Esophagus squamous epithelium (tissue), 5 donors: ENCODE measurements around the gene TAL1. TPM values are rescaled to one million over a fixed set of nuclear protein-coding genes. Genes with fewer than 3 reads are reported as not detected.

Experiments
- DNase-seq: peaks from one replicate; lab custom pipeline; 2025; lab: John Stamatoyannopoulos, UW
- H3K27ac ChIP-seq, 4 donors: fragments of 200-600 bp; sonication (generic); one replicate each; pipeline ENCODE4 v1.5.1; 2016 to 2019; ENCODE audit warnings: mild to moderate bottlenecking in 1 of 4
- H3K27me3 ChIP-seq, 4 donors: fragments of 200-600 bp; sonication (generic); 1 replicate in 3 of 4; 2 replicates in 1 of 4; pipeline versions ENCODE4 v1.5.1 to v1.6.0; 2017 to 2021; ENCODE audit warnings: antibody characterized with exemption in 1 of 4
- H3K36me3 ChIP-seq, 3 donors: fragments of 200-600 bp; sonication (generic); one replicate each; pipeline ENCODE4 v1.5.1; 2016 to 2019
- H3K4me1 ChIP-seq, 3 donors: fragments of 200-600 bp; sonication (generic); one replicate each; pipeline ENCODE4 v1.5.1; 2017 to 2019
- H3K4me3 ChIP-seq, 4 donors: fragments of 200-600 bp; sonication (generic); 1 replicate in 3 of 4; 2 replicates in 1 of 4; pipeline ENCODE4 v1.5.1; 2016 to 2019; ENCODE audit warnings: mild to moderate bottlenecking in 2 of 4, moderate library complexity in 1 of 4
- H3K9me3 ChIP-seq, 3 donors: fragments of 200-600 bp; sonication (generic); one replicate each; pipeline ENCODE4 v1.5.1; 2016 to 2019
- CTCF ChIP-seq, 6 experiments: fragments of 450-650 bp in 4 of 6; fragments of 200-600 bp in 2 of 6; sonication (generic) in 2 of 6; IDR thresholded peaks; one replicate each; pipeline ENCODE4 v1.5.1; 2016 to 2019; ENCODE audit warnings: antibody characterized with exemption in 6 of 6, mild to moderate bottlenecking in 4 of 6, moderate library complexity in 4 of 6
- POLR2A ChIP-seq, 4 donors: fragments of 450-650 bp; IDR thresholded peaks; one replicate each; pipeline ENCODE4 v1.6.1; 2017; ENCODE audit warnings: antibody characterized with exemption in 4 of 4, mild to moderate bottlenecking in 4 of 4, moderate library complexity in 3 of 4
- WGBS, 2 donors: methylation state at CpG; one replicate each; pipeline ENCODE4 v1.1.5; 2018; 5-methylcytosine and 5-hydroxymethylcytosine counted together
- intact Hi-C: fragments of 100-400 bp; cut with DNase I; formaldehyde crosslinking; loops from one replicate; pipeline ENCODE4 v1.15.0; 2022
- total RNA-seq, 4 donors: library from RNA; depleted of rRNA; stranded (reverse); fragments of >200 nt; gene quantifications; one replicate each; pipeline ENCODE4 v1.1.0, GENCODE V29; 2016
- donor health status: DM: yes; HTN: yes; CAD: no.

Gene TAL1
- total RNA-seq, 4 donors from 2014 or later = 0.45 to 3.6 (median 1.1) TPM

- peaks cover 0 to 9% (median 4%) of the 10 kb centered on the region in 3 donors for H3K4me1 ChIP-seq
- WGBS, 2 donors = 59 to 87% methylated on average over 3 to 4 of the region's 4 CpGs
- H3K4me3 ChIP-seq = no peak overlapping the region
- no peaks in the 10 kb centered on the region for H3K36me3 ChIP-seq
- no peaks in the 10 kb centered on the region for H3K9me3 ChIP-seq
- H3K27ac ChIP-seq = peak overlapping the region in 3 of 4 donors; percentile 55 to 70 (median 69)
- intact Hi-C loops = no loop called here
- peaks cover 0 to 25% (median 0%) of the 10 kb centered on the region in 4 donors for H3K27me3 ChIP-seq
- no peak for TF ChIP-seq CTCF (IDR thresholded peaks at IDR 0.05)
- no peak for TF ChIP-seq POLR2A (IDR thresholded peaks at IDR 0.05)
- DNase-seq = no peak
These were observed 19.3 kb downstream of the TAL1 start for GRCh38 chr1:47212636-47213229.

- H3K9me3 ChIP-seq = no peaks in the 10 kb centered on the region
- 64% methylated on average over 6 to 9 of the region's 9 CpGs for WGBS, 2 donors
- H3K27ac ChIP-seq = peak overlapping the region in 3 of 4 donors; percentile 55 to 70 (median 69)
- no peak overlapping the region for H3K4me3 ChIP-seq
- peaks cover 0 to 27% (median 0%) of the 10 kb centered on the region in 4 donors for H3K27me3 ChIP-seq
- TF ChIP-seq CTCF (IDR thresholded peaks at IDR 0.05) (no peak), POLR2A (IDR thresholded peaks at IDR 0.05) (no peak)
- no peaks in the 10 kb centered on the region for H3K36me3 ChIP-seq
- intact Hi-C loops = no loop called here
- peaks cover 0 to 9% (median 4%) of the 10 kb centered on the region in 3 donors for H3K4me1 ChIP-seq
- DNase-seq = no peak
These were observed 20.2 kb downstream of the TAL1 start for GRCh38 chr1:47211796-47212269.

- no peaks in the 10 kb centered on the region for H3K36me3 ChIP-seq
- DNase-seq = no peak
- no peak overlapping the region for H3K27ac ChIP-seq
- peaks cover 0 to 35% (median 0%) of the 10 kb centered on the region in 4 donors for H3K27me3 ChIP-seq
- intact Hi-C loops = no loop called here
- H3K4me1 ChIP-seq = peaks cover 0 to 9% (median 4%) of the 10 kb centered on the region in 3 donors
- TF ChIP-seq CTCF (IDR thresholded peaks at IDR 0.05) (no peak), POLR2A (IDR thresholded peaks at IDR 0.05) (no peak)
- no peaks in the 10 kb centered on the region for H3K9me3 ChIP-seq
- no peak overlapping the region for H3K4me3 ChIP-seq
- WGBS, 2 donors = 67 to 72% methylated on average over 3 of the region's 3 CpGs
These were observed 21.4 kb downstream of the TAL1 start for GRCh38 chr1:47210666-47211065.

- Histone ChIP-seq H3K4me3 (no peak overlapping the region), H3K27ac (no peak overlapping the region), H3K36me3 (no peaks in the 10 kb centered on the region), H3K27me3 (peaks cover 0 to 44% (median 0%) of the 10 kb centered on the region in 4 donors), H3K4me1 (peaks cover 0 to 9% (median 4%) of the 10 kb centered on the region in 3 donors), H3K9me3 (no peaks in the 10 kb centered on the region)
- TF ChIP-seq POLR2A (IDR thresholded peaks at IDR 0.05) = no peak
- TF ChIP-seq CTCF (IDR thresholded peaks at IDR 0.05) = no peak
- intact Hi-C loops = no loop called here
- DNase-seq = no peak
- 44 to 58% methylated on average over 2 of the region's 3 CpGs for WGBS, 2 donors
These were observed 22.2 kb downstream of the TAL1 start for GRCh38 chr1:47209725-47210325.

GRCh38 chr1:47209091-47209490, 22.9 kb downstream of the TAL1 start:
- H3K27ac ChIP-seq = no peak overlapping the region
- peaks cover 0 to 51% (median 0%) of the 10 kb centered on the region in 4 donors for H3K27me3 ChIP-seq
- DNase-seq = no peak
- WGBS, 2 donors = 48 to 74% methylated on average over 4 of the region's 8 CpGs
- no peak overlapping the region for H3K4me3 ChIP-seq
- intact Hi-C loops = no loop called here
- H3K36me3 ChIP-seq = no peaks in the 10 kb centered on the region
- no peak for TF ChIP-seq CTCF (IDR thresholded peaks at IDR 0.05)
- TF ChIP-seq POLR2A (IDR thresholded peaks at IDR 0.05) = no peak
- no peaks in the 10 kb centered on the region for H3K9me3 ChIP-seq
- H3K4me1 ChIP-seq = peaks cover 0 to 9% (median 4%) of the 10 kb centered on the region in 3 donors
